HEK293 (cell line): ENCODE results near the gene YIPF4.

Source experiments
- EGR2 ChIP-seq: fragments of 450-650 bp; formaldehyde crosslinking; IDR thresholded peaks from 2 replicates; pipeline ENCODE4 v1.5.1; 2016; ENCODE audit warnings: low read depth, missing biosample characterization, missing genetic modification characterization
- ZEB2 ChIP-seq: fragments of 450-650 bp; formaldehyde crosslinking; IDR thresholded peaks from 2 replicates; pipeline ENCODE4 v1.5.1; 2016; ENCODE audit warnings: missing biosample characterization, missing genetic modification characterization
- ZFP41 ChIP-seq: fragments of 450-650 bp; formaldehyde crosslinking; IDR thresholded peaks from 2 replicates; pipeline ENCODE4 v1.5.1; 2016; ENCODE audit warnings: missing biosample characterization, missing genetic modification characterization, borderline replicate concordance
- ZNF155 ChIP-seq: fragments of 450-650 bp; formaldehyde crosslinking; IDR thresholded peaks from 2 replicates; pipeline ENCODE4 v1.5.1; 2016; ENCODE audit warnings: missing biosample characterization, missing genetic modification characterization
- ZNF544 ChIP-seq: fragments of 450-650 bp; formaldehyde crosslinking; IDR thresholded peaks from 2 replicates; pipeline ENCODE4 v1.5.0; 2017; ENCODE audit warnings: missing biosample characterization, missing genetic modification characterization
- ZNF768 ChIP-seq: fragments of 450-650 bp; formaldehyde crosslinking; IDR thresholded peaks from 2 replicates; pipeline ENCODE4 v1.5.1; 2018; ENCODE audit warnings: missing biosample characterization, mild to moderate bottlenecking, missing genetic modification characterization
- TF ChIP-seq, protein P1 (sequence below): fragments of 450-650 bp; formaldehyde crosslinking; IDR thresholded peaks from 2 replicates; pipeline ENCODE4 v1.5.1; 2017; ENCODE audit warnings: missing biosample characterization, missing genetic modification characterization
- TF ChIP-seq, protein P2 (sequence below): fragments of 450-650 bp; formaldehyde crosslinking; IDR thresholded peaks from 2 replicates; pipeline ENCODE4 v1.5.1; 2016; ENCODE audit warnings: missing biosample characterization, missing genetic modification characterization
- TF ChIP-seq, protein P3 (sequence below): fragments of 450-650 bp; formaldehyde crosslinking; IDR thresholded peaks from 2 replicates; pipeline ENCODE4 v1.5.1; 2017; ENCODE audit warnings: missing biosample characterization, mild to moderate bottlenecking, missing genetic modification characterization, moderate library complexity
- TF ChIP-seq, protein P4 (sequence below): fragments of 450-650 bp; formaldehyde crosslinking; IDR thresholded peaks from 2 replicates; pipeline ENCODE4 v1.5.1; 2016; ENCODE audit warnings: missing biosample characterization, missing genetic modification characterization

DNA sequence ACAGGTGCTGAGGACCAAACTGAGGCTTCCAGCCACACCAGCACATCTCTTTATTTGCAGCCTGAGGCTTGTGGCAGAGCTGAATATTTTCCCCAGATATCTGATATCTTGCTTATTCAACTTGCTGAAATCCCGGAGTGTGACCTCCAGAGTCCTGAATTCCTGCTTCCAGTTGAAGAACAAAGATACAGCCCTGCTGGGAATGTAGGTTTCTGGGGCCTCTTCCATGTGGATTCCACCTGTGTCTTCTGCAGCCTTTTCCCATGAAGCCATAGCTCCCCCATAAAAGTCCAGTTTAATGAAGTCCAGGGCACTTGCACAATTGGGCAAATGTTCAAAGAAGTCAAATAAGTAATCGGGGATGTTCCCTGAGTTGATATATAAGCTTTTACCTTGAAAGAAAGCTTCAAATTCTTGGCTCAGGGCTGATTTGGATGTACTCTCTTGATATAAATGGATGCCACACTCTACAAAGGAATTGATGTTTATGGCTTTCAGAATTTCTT lies 27.9 kb upstream of the YIPF4 start:
- TF ChIP-seq ZFP41, result no peak
- TF ChIP-seq, protein P1, sequence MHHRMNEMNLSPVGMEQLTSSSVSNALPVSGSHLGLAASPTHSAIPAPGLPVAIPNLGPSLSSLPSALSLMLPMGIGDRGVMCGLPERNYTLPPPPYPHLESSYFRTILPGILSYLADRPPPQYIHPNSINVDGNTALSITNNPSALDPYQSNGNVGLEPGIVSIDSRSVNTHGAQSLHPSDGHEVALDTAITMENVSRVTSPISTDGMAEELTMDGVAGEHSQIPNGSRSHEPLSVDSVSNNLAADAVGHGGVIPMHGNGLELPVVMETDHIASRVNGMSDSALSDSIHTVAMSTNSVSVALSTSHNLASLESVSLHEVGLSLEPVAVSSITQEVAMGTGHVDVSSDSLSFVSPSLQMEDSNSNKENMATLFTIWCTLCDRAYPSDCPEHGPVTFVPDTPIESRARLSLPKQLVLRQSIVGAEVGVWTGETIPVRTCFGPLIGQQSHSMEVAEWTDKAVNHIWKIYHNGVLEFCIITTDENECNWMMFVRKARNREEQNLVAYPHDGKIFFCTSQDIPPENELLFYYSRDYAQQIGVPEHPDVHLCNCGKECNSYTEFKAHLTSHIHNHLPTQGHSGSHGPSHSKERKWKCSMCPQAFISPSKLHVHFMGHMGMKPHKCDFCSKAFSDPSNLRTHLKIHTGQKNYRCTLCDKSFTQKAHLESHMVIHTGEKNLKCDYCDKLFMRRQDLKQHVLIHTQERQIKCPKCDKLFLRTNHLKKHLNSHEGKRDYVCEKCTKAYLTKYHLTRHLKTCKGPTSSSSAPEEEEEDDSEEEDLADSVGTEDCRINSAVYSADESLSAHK (tag by site-specific recombination), result no peak
- no peak for TF ChIP-seq EGR2
- TF ChIP-seq, protein P2, sequence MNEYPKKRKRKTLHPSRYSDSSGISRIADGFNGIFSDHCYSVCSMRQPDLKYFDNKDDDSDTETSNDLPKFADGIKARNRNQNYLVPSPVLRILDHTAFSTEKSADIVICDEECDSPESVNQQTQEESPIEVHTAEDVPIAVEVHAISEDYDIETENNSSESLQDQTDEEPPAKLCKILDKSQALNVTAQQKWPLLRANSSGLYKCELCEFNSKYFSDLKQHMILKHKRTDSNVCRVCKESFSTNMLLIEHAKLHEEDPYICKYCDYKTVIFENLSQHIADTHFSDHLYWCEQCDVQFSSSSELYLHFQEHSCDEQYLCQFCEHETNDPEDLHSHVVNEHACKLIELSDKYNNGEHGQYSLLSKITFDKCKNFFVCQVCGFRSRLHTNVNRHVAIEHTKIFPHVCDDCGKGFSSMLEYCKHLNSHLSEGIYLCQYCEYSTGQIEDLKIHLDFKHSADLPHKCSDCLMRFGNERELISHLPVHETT (tag by site-specific recombination), result no peak
- TF ChIP-seq, protein P3, sequence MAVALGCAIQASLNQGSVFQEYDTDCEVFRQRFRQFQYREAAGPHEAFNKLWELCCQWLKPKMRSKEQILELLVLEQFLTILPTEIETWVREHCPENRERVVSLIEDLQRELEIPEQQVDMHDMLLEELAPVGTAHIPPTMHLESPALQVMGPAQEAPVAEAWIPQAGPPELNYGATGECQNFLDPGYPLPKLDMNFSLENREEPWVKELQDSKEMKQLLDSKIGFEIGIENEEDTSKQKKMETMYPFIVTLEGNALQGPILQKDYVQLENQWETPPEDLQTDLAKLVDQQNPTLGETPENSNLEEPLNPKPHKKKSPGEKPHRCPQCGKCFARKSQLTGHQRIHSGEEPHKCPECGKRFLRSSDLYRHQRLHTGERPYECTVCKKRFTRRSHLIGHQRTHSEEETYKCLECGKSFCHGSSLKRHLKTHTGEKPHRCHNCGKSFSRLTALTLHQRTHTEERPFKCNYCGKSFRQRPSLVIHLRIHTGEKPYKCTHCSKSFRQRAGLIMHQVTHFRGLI, result no peak
- no peak for TF ChIP-seq ZNF155 (tag by site-specific recombination)
- no peak for TF ChIP-seq ZNF768 (tag by site-specific recombination)
- TF ChIP-seq ZEB2, result no peak
- TF ChIP-seq, protein P4, sequence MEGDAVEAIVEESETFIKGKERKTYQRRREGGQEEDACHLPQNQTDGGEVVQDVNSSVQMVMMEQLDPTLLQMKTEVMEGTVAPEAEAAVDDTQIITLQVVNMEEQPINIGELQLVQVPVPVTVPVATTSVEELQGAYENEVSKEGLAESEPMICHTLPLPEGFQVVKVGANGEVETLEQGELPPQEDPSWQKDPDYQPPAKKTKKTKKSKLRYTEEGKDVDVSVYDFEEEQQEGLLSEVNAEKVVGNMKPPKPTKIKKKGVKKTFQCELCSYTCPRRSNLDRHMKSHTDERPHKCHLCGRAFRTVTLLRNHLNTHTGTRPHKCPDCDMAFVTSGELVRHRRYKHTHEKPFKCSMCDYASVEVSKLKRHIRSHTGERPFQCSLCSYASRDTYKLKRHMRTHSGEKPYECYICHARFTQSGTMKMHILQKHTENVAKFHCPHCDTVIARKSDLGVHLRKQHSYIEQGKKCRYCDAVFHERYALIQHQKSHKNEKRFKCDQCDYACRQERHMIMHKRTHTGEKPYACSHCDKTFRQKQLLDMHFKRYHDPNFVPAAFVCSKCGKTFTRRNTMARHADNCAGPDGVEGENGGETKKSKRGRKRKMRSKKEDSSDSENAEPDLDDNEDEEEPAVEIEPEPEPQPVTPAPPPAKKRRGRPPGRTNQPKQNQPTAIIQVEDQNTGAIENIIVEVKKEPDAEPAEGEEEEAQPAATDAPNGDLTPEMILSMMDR (tag by site-specific recombination), result no peak
- no peak for TF ChIP-seq ZNF544 (tag by site-specific recombination)
